Right cardiac atrium (tissue), 5 donors: ENCODE measurements around the gene TK1. TPM values are rescaled to one million over a fixed set of nuclear protein-coding genes. Genes with fewer than 3 reads are reported as not detected.
A peak's percentile ranks its signal among the peaks of the same experiment; 100 is the strongest.

ENCODE experiments used
- ATAC-seq, 2 donors: fragments of 200-7000 bp; cut with Tn5 transposase; one replicate each; pipeline versions ENCODE4 v1.8.0 to v1.9.1; 2020; ENCODE audit warnings: moderate library complexity in 2 of 2, mild to moderate bottlenecking in 1 of 2
- DNase-seq, 3 donors: peaks; one replicate each; pipeline ENCODE4 v3.0.0-alpha.2; 2020
- H3K27ac ChIP-seq: one replicate; pipeline ENCODE4 v1.5.1; 2013; ENCODE audit warnings: mild to moderate bottlenecking, low read length, control low read depth, moderate library complexity
- H3K27me3 ChIP-seq: one replicate; pipeline ENCODE4 v1.6.1; 2013; ENCODE audit not compliant: control insufficient read depth, insufficient read depth
- H3K4me1 ChIP-seq: one replicate; pipeline ENCODE4 v1.6.1; 2013; ENCODE audit warnings: low read length; ENCODE audit not compliant: control insufficient read depth, insufficient read depth
- H3K4me3 ChIP-seq: one replicate; pipeline ENCODE4 v1.5.1; 2013; ENCODE audit warnings: low read length, control low read depth
- H3K9me3 ChIP-seq: one replicate; pipeline ENCODE4 v1.6.1; 2013; ENCODE audit warnings: low read length; ENCODE audit not compliant: control insufficient read depth
- WGBS: extraction: QIAGEN DNeasy Blood & Tissue Kit; methylation state at CpG from one replicate; pipeline ENCODE4 v1.1.7; 2013; 5-methylcytosine and 5-hydroxymethylcytosine counted together
- intact Hi-C, 4 donors: fragments of 100-400 bp; cut with DNase I; formaldehyde crosslinking; loops; one replicate each; pipeline versions ENCODE4 v1.11.0 to v1.14.0; 2022 to 2023
- polyA plus RNA-seq: library from polyadenylated mRNA; stranded (reverse); fragments of 200-250 nt; gene quantifications from one replicate; pipeline ENCODE4 v1.2.3, GENCODE V29; 2013
- total RNA-seq, 4 donors: library from RNA; stranded (reverse); fragmentation: NEBNext Ultra II Directional; extraction: Animal tissue kit (Norgen Biotek cat#: 25700); gene quantifications; one replicate each; pipeline ENCODE4 v1.2.1, GENCODE V29; 2021
- donor health status: healthy with polysubstance abuse.
- donor health status: DM: no; HTN: yes; CAD: no.
- donor health status: DM: no; HTN: no; CAD: no.
- donor health status: DM: no; HTN: yes; CAD: no; lungs with severe emphysema.
- donor health status: DM: yes; HTN: yes; CAD: no.

TK1 gene
- total and polyA plus RNA-seq, 5 donors: 0.51 to 5.2 (median 1.2) TPM

DNA sequence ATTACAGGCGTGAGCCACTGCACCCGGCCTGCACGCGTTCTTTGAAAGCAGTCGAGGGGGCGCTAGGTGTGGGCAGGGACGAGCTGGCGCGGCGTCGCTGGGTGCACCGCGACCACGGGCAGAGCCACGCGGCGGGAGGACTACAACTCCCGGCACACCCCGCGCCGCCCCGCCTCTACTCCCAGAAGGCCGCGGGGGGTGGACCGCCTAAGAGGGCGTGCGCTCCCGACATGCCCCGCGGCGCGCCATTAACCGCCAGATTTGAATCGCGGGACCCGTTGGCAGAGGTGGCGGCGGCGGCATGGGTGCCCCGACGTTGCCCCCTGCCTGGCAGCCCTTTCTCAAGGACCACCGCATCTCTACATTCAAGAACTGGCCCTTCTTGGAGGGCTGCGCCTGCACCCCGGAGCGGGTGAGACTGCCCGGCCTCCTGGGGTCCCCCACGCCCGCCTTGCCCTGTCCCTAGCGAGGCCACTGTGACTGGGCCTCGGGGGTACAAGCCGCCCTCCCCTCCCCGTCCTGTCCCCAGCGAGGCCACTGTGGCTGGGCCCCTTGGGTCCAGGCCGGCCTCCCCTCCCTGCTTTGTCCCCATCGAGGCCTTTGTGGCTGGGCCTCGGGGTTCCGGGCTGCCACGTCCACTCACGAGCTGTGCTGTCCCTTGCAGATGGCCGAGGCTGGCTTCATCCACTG, 27.3 kb upstream of the TK1 start, which contains the start of gene BIRC5:
Gene BIRC5, plus strand, starts transcription at position 238 of the 690 bp plus-strand sequence. Its CDS starts 64 bp downstream, at position 302.
- H3K27ac ChIP-seq: no peak within 1 kb of the TSS
- intact Hi-C loops: no loop called here
- H3K9me3 ChIP-seq: no peaks in the 10 kb centered on the region
- no peaks in the 10 kb centered on the region for H3K4me1 ChIP-seq
- no peak within 1 kb of the TSS for H3K4me3 ChIP-seq
- peak; percentile 90 to 97 (median 95) for DNase-seq
- peak; percentile 99 for ATAC-seq
- WGBS: under 1% methylated on average over 60 of the region's 60 CpGs
- H3K27me3 ChIP-seq: no peaks in the 10 kb centered on the region

DNA sequence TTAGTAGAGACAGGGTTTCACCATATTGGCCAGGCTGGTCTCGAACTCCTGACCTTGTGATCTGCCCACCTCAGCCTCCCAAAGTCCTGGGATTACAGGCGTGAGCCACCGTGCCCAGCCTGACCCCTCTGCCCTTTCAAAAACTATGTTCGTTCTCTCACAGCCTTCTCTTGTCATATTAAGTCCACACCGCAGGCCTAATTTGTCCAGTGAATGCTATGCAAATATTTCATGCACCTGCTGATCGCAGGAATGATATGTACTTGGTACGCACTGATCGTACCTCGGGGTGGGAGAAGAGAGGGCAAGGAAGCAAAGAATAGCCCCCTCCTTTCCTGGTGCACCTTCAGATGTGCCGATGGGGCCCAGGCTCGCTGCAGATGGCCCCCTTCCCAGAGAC, 24.2 kb upstream of the TK1 start:
- H3K9me3 ChIP-seq: no peaks in the 10 kb centered on the region
- H3K27ac ChIP-seq: no peak overlapping the region
- no peak overlapping the region for H3K4me3 ChIP-seq
- H3K27me3 ChIP-seq: no peaks in the 10 kb centered on the region
- no peaks in the 10 kb centered on the region for H3K4me1 ChIP-seq
- ATAC-seq (no peak), DNase-seq (no peak)
- intact Hi-C loops: no loop called here
- 84% methylated on average over 11 of the region's 11 CpGs for WGBS

DNA sequence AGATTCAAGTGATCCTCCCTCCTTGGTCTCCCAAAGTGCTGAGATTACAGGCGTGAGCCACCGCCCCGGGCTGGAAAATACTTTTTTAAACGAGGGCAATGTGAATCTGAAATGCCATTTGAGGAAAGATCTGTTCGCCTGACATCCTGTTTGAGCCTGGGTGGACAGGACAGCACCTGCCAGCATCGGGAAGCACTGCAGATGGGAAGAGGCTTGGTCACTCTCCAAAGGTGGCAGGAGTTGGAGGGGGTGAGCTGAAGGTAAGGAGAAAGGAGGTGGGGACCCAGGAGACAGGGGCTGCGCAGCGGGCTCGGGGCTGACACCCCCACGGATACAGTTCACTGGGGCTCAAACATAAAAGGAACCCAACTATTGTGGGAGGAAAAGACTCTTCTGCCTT, 23.3 kb upstream of the TK1 start:
- Histone ChIP-seq H3K4me1 (no peaks in the 10 kb centered on the region), H3K4me3 (no peak overlapping the region), H3K9me3 (no peaks in the 10 kb centered on the region), H3K27ac (no peak overlapping the region), H3K27me3 (no peaks in the 10 kb centered on the region)
- intact Hi-C loops: no loop called here
- ATAC-seq (no peak), DNase-seq (no peak)
- WGBS: 84% methylated on average over 10 of the region's 10 CpGs

- 71% methylated on average over 3 of the region's 3 CpGs for WGBS
- Histone ChIP-seq H3K27me3 (no peaks in the 10 kb centered on the region), H3K4me3 (no peak overlapping the region), H3K27ac (no peak overlapping the region), H3K9me3 (no peaks in the 10 kb centered on the region), H3K4me1 (no peaks in the 10 kb centered on the region)
- ATAC-seq: no peak
- DNase-seq: no peak
- intact Hi-C loops: no loop called here
Observed at GRCh38 chr17:78208486-78208885, 21.6 kb upstream of the TK1 start.

- Histone ChIP-seq H3K9me3 (no peaks in the 10 kb centered on the region), H3K4me1 (no peaks in the 10 kb centered on the region), H3K27ac (no peak overlapping the region), H3K4me3 (no peak overlapping the region), H3K27me3 (no peaks in the 10 kb centered on the region)
- WGBS: 71% methylated on average over 7 of the region's 7 CpGs
- ATAC-seq: no peak
- DNase-seq: no peak
- intact Hi-C loops: no loop called here
Observed at GRCh38 chr17:78206298-78206697, 19.4 kb upstream of the TK1 start.

DNA sequence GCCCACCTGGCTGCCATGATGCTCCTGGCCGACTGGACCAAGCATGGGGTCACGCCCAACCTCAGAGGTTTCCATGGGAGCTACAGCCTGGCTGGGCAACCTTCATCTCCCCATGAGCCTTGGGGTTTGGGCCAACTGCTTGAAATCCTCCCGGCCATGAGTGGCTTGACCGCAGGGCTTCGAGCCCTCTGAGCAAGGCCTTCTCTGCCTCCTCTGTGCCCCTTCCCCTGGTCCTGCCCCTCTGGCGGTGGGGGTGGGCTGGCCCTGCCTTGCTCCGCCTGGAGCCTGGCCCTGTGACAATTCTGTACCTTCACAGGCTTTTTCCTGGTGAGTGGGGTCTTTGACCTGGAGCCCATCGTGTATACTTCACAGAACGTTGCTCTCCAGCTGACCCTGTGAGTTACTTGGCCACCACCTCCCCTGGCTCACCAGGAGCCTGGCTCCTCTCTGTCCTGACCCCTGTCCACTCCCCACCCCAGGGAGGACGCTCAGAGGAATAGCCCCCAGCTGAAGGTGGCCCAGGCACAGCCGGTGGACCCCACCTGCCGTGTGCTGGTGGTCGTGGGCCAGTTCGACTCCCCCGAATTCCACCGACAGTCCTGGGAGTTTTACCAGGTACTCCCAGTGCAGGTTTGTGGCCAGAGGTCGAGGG, 18.4 kb upstream of the TK1 start:
- Histone ChIP-seq H3K4me3 (no peak overlapping the region), H3K27ac (no peak overlapping the region), H3K9me3 (no peaks in the 10 kb centered on the region), H3K27me3 (no peaks in the 10 kb centered on the region), H3K4me1 (no peaks in the 10 kb centered on the region)
- ATAC-seq (peak in 1 of 2 donors; percentile 25), DNase-seq (peak in 1 of 3 donors; percentile 40)
- intact Hi-C loops: no loop called here
- 89% methylated on average over 17 of the region's 17 CpGs for WGBS

DNA sequence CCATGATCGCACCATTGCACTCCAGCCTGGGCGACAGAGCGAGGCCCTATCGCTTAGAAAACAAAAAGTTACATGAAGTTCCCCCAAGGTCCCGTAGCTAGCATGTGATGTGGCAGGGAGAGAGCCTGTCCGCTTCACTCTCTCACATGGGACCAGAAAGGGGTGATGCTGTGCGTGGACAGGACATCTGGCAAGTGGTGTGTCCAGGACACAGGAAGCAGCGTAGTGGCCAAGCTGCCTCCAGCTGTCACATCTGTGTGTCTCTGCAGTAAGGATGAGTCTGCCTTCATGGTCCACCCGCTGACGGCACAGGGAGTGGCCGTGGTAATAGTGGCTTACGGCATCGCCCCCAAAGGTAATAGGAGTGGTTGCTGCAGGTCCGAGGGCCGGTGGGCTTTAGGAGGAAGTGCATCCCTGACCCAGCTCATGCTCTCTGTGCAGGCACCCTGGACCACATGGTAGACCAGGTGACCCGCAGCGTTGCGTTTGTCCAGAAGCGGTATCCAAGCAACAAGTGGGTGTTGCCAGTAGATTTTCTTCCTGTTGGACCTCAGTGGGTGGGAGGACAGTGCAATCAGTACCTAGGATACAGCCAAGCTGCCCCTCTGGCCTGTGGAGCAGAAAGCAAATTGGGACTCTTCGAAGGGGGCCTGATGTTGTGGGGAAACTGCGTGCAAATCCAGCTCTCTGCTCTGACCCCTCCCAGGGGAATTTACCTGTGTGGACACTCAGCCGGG, 17.7 kb upstream of the TK1 start:
- no peak for ATAC-seq

DNA sequence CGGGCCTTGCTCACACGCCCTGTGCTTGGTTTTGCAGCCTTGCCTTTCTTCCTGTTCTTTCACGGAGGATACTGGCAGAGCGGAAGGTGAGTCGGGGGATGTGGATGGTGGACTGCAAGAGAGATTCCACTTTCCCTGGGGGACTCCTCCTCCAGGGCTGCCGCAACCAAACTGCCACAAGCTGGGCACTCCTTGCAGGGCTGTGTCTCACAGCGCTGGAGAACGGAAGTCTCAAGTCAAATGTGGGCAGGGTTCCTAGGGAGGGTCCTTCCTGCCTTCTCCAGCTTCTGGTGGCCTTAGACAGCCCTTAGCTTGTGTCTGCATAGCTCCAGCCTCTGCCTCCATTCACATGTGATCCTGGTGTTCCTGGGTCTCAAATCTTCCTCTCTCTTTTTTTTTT, 15.8 kb upstream of the TK1 start:
- peak; percentile 9 to 75 for ATAC-seq
- WGBS: 83% methylated on average over 8 of the region's 8 CpGs

More for the DNA sequence above, 17.7 kb upstream of the TK1 start:
- H3K4me3 ChIP-seq: no peak overlapping the region
- intact Hi-C loops: no loop called here
- no peaks in the 10 kb centered on the region for H3K4me1 ChIP-seq
- WGBS: 93% methylated on average over 22 of the region's 22 CpGs
- H3K27me3 ChIP-seq: no peaks in the 10 kb centered on the region
- no peak overlapping the region for H3K27ac ChIP-seq
- DNase-seq: peak in 1 of 3 donors; percentile 9
- no peaks in the 10 kb centered on the region for H3K9me3 ChIP-seq

GRCh38 chr17:78200451-78200850, 13.6 kb upstream of the TK1 start:
- H3K9me3 ChIP-seq: no peaks in the 10 kb centered on the region
- WGBS: 91% methylated on average over 6 of the region's 6 CpGs
- ATAC-seq (no peak), DNase-seq (peak in 1 of 3 donors; percentile 10)
- H3K27me3 ChIP-seq: no peaks in the 10 kb centered on the region
- no peak overlapping the region for H3K4me3 ChIP-seq
- no peak overlapping the region for H3K27ac ChIP-seq
- no peaks in the 10 kb centered on the region for H3K4me1 ChIP-seq
- intact Hi-C loops: no loop called here

More for the DNA sequence above, 15.8 kb upstream of the TK1 start:
- Histone ChIP-seq H3K4me1 (no peaks in the 10 kb centered on the region), H3K4me3 (no peak overlapping the region), H3K27ac (peak overlapping the region; percentile 47), H3K9me3 (no peaks in the 10 kb centered on the region), H3K27me3 (no peaks in the 10 kb centered on the region)
- intact Hi-C loops: no loop called here
- peak in 1 of 3 donors; percentile 54 for DNase-seq

DNA sequence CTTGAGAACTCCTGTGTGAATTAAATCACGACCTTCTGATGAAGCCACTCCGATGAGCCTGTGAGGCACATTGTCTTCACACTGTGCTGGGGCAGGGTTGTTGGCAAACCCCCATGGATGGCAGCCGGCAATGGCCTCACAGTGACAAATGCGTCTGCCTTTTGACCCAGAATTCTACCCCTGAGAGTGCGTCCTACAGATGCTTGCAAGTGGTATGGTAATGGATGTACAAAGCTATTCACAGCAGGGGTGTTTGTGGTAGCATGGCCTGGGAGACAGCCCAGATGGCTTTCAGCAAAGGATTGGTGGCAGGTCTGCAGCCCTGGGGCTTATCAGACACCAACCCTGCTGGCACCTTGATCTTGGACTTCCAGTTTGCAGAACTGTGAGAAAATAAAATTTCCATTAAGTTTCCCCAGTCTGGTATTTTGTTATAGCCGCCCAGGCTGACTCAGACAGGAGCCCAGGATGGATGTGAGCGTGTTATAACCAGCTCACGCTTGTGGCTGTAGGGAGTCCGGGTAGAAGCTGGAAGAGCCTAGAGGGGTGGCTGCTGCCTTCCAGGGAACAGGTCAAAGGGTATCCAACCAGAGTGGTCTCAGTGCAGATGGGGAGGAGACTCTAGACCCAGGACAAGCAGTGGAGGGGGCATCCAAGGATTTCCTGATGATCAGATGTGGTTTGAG, 10.4 kb upstream of the TK1 start:
- peak; percentile 23 to 62 for ATAC-seq
- no peaks in the 10 kb centered on the region for H3K9me3 ChIP-seq
- no peaks in the 10 kb centered on the region for H3K4me1 ChIP-seq
- WGBS: 75% methylated on average over 9 of the region's 9 CpGs
- no peak overlapping the region for H3K4me3 ChIP-seq
- intact Hi-C loops: no loop called here
- DNase-seq: peak in 2 of 3 donors; percentile 30 to 60
- no peaks in the 10 kb centered on the region for H3K27me3 ChIP-seq
- no peak overlapping the region for H3K27ac ChIP-seq
